ENCODE measurements around the gene LINGO1. TPM values are rescaled to one million over a fixed set of nuclear protein-coding genes. Genes with fewer than 3 reads are reported as not detected.
A peak's percentile ranks its signal among the peaks of the same experiment; 100 is the strongest.

The LINGO1 gene
- total and polyA plus RNA-seq, 9 of the 15 experiments (the other 6 are each of a cell fraction or from before 2014, with no cell fraction given), result 0.07 to 15.3 (median 2.1) TPM

- TF ChIP-seq DEAF1 (CRISPR knock-in tag; IDR thresholded peaks at IDR 0.05) (peak; percentile 54), HNRNPH1 (optimal IDR thresholded peaks at IDR 0.05; ENCODE audit: low read depth, low read length) (no peak), BDP1 (IDR thresholded peaks at IDR 0.05; ENCODE audit: insufficient read depth, insufficient read length) (no peak), ZNF717 (CRISPR knock-in tag; IDR thresholded peaks at IDR 0.05) (no peak), PCBP2 (IDR thresholded peaks at IDR 0.05; ENCODE audit: low read depth, low read length, poor library complexity, severe bottlenecking) (no peak), STAT5B (CRISPR knock-in tag; IDR thresholded peaks at IDR 0.05) (no peak), ARID1B (IDR thresholded peaks at IDR 0.05) (no peak), RCOR1 (IDR thresholded peaks at IDR 0.05; ENCODE audit: borderline replicate concordance in 1 of 2, low read depth in 2 of 2, low read length in 2 of 2) (peak in 1 of 2 experiments; percentile 75; a peak in 2 of 4 replicates), LARP7 (IDR thresholded peaks at IDR 0.05) (no peak), ZNF3 (CRISPR knock-in tag; IDR thresholded peaks at IDR 0.05) (no peak), BACH1 (tag; IDR thresholded peaks at IDR 0.05) (no peak), PYGO2 (tag; IDR thresholded peaks at IDR 0.05) (no peak), CCNT2 (IDR thresholded peaks at IDR 0.05; ENCODE audit: borderline replicate concordance, extremely low read depth, insufficient read length, low read depth, low read length) (no peak), CBX5 (IDR thresholded peaks at IDR 0.05; ENCODE audit: borderline replicate concordance, low read depth) (no peak), ZSCAN32 (CRISPR knock-in tag; IDR thresholded peaks at IDR 0.05) (no peak), ETV1 (tag; conservative IDR thresholded peaks at IDR 0.05; ENCODE audit: low read depth) (peak; percentile 74), CCAR2 (IDR thresholded peaks at IDR 0.05; ENCODE audit: low read depth, low read length) (no peak), HSF4 (CRISPR knock-in tag; IDR thresholded peaks at IDR 0.05; ENCODE audit: borderline replicate concordance) (no peak), HMGXB4 (CRISPR knock-in tag; IDR thresholded peaks at IDR 0.05) (peak; percentile 72; the same call in 1 of the 2 replicates), PHF21A (IDR thresholded peaks at IDR 0.05; ENCODE audit: borderline replicate concordance, low read depth) (no peak), HMG20A (CRISPR knock-in tag; conservative IDR thresholded peaks at IDR 0.05) (no peak)
- TF ChIP-seq, protein P1, sequence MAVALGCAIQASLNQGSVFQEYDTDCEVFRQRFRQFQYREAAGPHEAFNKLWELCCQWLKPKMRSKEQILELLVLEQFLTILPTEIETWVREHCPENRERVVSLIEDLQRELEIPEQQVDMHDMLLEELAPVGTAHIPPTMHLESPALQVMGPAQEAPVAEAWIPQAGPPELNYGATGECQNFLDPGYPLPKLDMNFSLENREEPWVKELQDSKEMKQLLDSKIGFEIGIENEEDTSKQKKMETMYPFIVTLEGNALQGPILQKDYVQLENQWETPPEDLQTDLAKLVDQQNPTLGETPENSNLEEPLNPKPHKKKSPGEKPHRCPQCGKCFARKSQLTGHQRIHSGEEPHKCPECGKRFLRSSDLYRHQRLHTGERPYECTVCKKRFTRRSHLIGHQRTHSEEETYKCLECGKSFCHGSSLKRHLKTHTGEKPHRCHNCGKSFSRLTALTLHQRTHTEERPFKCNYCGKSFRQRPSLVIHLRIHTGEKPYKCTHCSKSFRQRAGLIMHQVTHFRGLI (CRISPR knock-in tag; IDR thresholded peaks at IDR 0.05), result no peak
- TF ChIP-seq, protein P2, sequence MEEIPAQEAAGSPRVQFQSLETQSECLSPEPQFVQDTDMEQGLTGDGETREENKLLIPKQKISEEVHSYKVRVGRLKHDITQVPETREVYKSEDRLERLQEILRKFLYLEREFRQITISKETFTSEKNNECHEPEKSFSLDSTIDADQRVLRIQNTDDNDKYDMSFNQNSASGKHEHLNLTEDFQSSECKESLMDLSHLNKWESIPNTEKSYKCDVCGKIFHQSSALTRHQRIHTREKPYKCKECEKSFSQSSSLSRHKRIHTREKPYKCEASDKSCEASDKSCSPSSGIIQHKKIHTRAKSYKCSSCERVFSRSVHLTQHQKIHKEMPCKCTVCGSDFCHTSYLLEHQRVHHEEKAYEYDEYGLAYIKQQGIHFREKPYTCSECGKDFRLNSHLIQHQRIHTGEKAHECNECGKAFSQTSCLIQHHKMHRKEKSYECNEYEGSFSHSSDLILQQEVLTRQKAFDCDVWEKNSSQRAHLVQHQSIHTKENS (CRISPR knock-in tag; IDR thresholded peaks at IDR 0.05), result no peak
Measured at GRCh38 chr15:77633134-77633912, 611 bp upstream of the LINGO1 start (continued).
